Measurements from ENCODE around the gene ZNF641.

The ZNF641 gene

GRCh38 chr12:48288387-48289268, 62.1 kb downstream of the ZNF641 start:
- TF ChIP-seq, protein P1, sequence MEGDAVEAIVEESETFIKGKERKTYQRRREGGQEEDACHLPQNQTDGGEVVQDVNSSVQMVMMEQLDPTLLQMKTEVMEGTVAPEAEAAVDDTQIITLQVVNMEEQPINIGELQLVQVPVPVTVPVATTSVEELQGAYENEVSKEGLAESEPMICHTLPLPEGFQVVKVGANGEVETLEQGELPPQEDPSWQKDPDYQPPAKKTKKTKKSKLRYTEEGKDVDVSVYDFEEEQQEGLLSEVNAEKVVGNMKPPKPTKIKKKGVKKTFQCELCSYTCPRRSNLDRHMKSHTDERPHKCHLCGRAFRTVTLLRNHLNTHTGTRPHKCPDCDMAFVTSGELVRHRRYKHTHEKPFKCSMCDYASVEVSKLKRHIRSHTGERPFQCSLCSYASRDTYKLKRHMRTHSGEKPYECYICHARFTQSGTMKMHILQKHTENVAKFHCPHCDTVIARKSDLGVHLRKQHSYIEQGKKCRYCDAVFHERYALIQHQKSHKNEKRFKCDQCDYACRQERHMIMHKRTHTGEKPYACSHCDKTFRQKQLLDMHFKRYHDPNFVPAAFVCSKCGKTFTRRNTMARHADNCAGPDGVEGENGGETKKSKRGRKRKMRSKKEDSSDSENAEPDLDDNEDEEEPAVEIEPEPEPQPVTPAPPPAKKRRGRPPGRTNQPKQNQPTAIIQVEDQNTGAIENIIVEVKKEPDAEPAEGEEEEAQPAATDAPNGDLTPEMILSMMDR (IDR thresholded peaks at IDR 0.05; ENCODE audit: insufficient read depth, missing control alignments): no peak
- FAIRE-seq (no peak), DNase-seq (ENCODE audit: insufficient read length, low spot score) (no peak)

Measured in D721Med (cell line).